ENCODE measurements around the gene CDK12. TPM values are rescaled to one million over a fixed set of nuclear protein-coding genes. Genes with fewer than 3 reads are reported as not detected.

The CDK12 gene
- total RNA-seq, 2 experiments from 2014 or later = 61.4 to 61.9 TPM

DNA sequence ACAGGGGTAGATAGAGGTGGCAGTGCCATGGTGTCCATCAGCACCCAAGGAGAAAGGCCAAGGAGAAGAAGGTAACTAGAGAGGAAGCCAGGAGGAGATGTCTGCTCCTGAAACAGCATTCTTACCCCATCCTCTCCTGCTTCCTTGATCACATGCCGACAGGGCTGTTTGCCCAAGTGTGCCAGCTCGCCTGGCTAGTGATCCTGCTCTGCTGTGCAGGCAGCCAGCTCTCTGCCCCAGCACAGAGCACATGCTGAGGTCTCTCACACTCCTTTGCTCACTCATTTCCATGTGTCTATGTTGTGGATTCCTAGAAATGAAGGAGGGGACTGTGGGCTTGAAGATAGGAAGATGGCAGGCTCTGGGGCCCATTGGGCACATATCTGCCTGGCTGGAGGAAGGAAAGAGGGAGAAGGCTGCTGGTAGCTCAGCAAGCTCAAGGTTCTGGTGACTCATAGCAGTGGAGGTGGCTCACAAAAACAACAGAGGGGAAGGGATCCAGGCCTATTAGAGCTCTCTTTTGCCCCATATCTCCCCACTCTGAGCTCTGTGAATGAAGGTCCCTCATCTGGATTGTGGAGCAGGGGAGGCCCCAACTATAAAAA, 92.2 kb downstream of the CDK12 start:
- no peak overlapping the region for H3K27ac Mint-ChIP-seq
- ChIA-PET CTCF (interaction anchor here (1.3 to 11.8 kb wide), 2 partner anchors 16 to 69 kb away, joined by 3 to 161 read pairs; partner anchors contain the start of gene PPP1R1B), POLR2A (interaction anchor here (0.5 to 1.2 kb wide), 2 partner anchors 17 to 1126 kb away, joined by 3 read pairs; no protein-coding TSS in a partner anchor)
- H3K9me3 Mint-ChIP-seq = no peaks in the 10 kb centered on the region
- no peak overlapping the region for H3K4me3 Mint-ChIP-seq
- no peak for ATAC-seq
- TF ChIP-seq, protein P1, sequence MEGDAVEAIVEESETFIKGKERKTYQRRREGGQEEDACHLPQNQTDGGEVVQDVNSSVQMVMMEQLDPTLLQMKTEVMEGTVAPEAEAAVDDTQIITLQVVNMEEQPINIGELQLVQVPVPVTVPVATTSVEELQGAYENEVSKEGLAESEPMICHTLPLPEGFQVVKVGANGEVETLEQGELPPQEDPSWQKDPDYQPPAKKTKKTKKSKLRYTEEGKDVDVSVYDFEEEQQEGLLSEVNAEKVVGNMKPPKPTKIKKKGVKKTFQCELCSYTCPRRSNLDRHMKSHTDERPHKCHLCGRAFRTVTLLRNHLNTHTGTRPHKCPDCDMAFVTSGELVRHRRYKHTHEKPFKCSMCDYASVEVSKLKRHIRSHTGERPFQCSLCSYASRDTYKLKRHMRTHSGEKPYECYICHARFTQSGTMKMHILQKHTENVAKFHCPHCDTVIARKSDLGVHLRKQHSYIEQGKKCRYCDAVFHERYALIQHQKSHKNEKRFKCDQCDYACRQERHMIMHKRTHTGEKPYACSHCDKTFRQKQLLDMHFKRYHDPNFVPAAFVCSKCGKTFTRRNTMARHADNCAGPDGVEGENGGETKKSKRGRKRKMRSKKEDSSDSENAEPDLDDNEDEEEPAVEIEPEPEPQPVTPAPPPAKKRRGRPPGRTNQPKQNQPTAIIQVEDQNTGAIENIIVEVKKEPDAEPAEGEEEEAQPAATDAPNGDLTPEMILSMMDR (IDR thresholded peaks at IDR 0.05) = no peak
- H3K36me3 Mint-ChIP-seq (ENCODE audit: low read depth) = peaks cover 5% of the 10 kb centered on the region
- intact Hi-C loops (cut with micrococcal nuclease) = no loop called here
- no peak for DNase-seq
- no peaks in the 10 kb centered on the region for H3K27me3 Mint-ChIP-seq
- no peaks in the 10 kb centered on the region for H3K4me1 Mint-ChIP-seq (ENCODE audit: low read depth)

DNA sequence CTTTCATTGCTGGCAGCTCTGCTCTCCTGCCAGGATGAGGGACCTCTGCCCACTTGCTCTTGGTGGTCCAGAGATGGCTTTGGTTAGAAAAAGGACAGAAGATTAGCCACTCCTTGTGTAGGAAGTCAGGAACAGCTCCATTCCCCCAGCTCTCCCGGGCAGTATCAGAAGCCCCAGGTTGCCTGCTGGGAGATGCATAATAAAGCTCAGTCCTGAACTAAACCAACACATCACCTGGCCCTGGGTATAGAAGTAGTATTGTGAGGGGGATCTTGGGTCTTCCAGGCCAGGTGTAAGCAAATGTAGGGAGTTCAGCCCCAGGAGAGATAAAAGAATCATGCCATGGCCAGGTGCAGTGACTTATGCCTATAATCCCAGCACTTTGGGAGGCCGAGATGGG, 94.1 kb downstream of the CDK12 start:
- POLR2A ChIA-PET = interaction anchor here (0.6 to 0.8 kb wide), 2 partner anchors 18 to 29 kb away, joined by 3 read pairs; no protein-coding TSS in a partner anchor
- CTCF ChIA-PET = interaction anchor here (1.6 kb wide), 1 partner anchor 66 kb away, joined by 7 read pairs; no protein-coding TSS in a partner anchor
- no peaks in the 10 kb centered on the region for H3K4me1 Mint-ChIP-seq (ENCODE audit: low read depth)

GRCh38 chr17:39556423-39556822, 95.1 kb downstream of the CDK12 start:
- POLR2A ChIA-PET = interaction anchor here (1.1 kb wide), 1 partner anchor 20 kb away, joined by 3 read pairs; no protein-coding TSS in a partner anchor
- Mint-ChIP-seq H3K27ac (no peak overlapping the region), H3K4me3 (no peak overlapping the region)

More for the DNA sequence above, 94.1 kb downstream of the CDK12 start:
- no peak for DNase-seq
- Mint-ChIP-seq H3K27me3 (no peaks in the 10 kb centered on the region), H3K4me3 (no peak overlapping the region), H3K36me3 (ENCODE audit: low read depth) (peaks cover 8% of the 10 kb centered on the region), H3K27ac (no peak overlapping the region), H3K9me3 (no peaks in the 10 kb centered on the region)
- TF ChIP-seq, protein P1 (IDR thresholded peaks at IDR 0.05) = no peak
- ATAC-seq = no peak
- intact Hi-C loops (cut with micrococcal nuclease) = no loop called here

GRCh38 chr17:39562395-39562794, 101.1 kb downstream of the CDK12 start:
- Mint-ChIP-seq H3K36me3 (ENCODE audit: low read depth) (peaks cover 16% of the 10 kb centered on the region), H3K27ac (no peak overlapping the region), H3K4me1 (ENCODE audit: low read depth) (no peaks in the 10 kb centered on the region), H3K4me3 (no peak overlapping the region), H3K9me3 (no peaks in the 10 kb centered on the region), H3K27me3 (no peaks in the 10 kb centered on the region)
- no peak for DNase-seq
- TF ChIP-seq, protein P1 (IDR thresholded peaks at IDR 0.05) = no peak
- no peak for ATAC-seq
- CTCF ChIA-PET = interaction anchor here (2.3 to 2.5 kb wide), 2 partner anchors 15 kb away, joined by 14 read pairs; no protein-coding TSS in a partner anchor
- POLR2A ChIA-PET = interaction anchor here (1.6 kb wide), 1 partner anchor 167 kb away, joined by 3 read pairs; no protein-coding TSS in a partner anchor
- intact Hi-C loops (cut with micrococcal nuclease) = no loop called here

More at GRCh38 chr17:39556423-39556822, 95.1 kb downstream of the CDK12 start:
- Mint-ChIP-seq H3K4me1 (ENCODE audit: low read depth) (no peaks in the 10 kb centered on the region), H3K9me3 (no peaks in the 10 kb centered on the region), H3K27me3 (no peaks in the 10 kb centered on the region), H3K36me3 (ENCODE audit: low read depth) (peaks cover 8% of the 10 kb centered on the region)
- intact Hi-C loops (cut with micrococcal nuclease) = no loop called here
- CTCF ChIA-PET = interaction anchor here (0.6 to 1.6 kb wide), 6 partner anchors 8 to 97 kb away, joined by 3 to 7 read pairs (median 4); no protein-coding TSS in a partner anchor
- TF ChIP-seq, protein P1 (IDR thresholded peaks at IDR 0.05) = no peak
- DNase-seq (no peak), ATAC-seq (no peak)

DNA sequence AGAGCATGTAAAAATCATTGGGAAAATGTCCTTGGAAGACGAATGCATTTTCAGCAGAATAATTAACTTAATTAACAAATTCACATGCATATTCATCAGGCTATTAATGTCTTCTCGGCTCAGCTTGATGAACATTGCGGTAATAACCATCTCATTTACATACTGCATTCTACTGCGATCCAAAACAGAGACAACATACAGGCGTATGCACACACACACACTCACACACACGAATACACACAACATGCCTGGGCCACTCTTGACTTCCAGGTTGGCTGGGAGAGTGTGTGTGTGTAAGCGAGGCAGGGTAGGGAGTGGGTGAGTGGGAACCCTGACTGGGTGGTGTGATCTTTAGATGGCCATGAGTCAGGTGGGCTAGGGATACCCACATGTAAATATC, 101.7 kb downstream of the CDK12 start:
- Mint-ChIP-seq H3K4me1 (ENCODE audit: low read depth) (no peaks in the 10 kb centered on the region), H3K27ac (no peak overlapping the region), H3K27me3 (no peaks in the 10 kb centered on the region), H3K9me3 (no peaks in the 10 kb centered on the region), H3K4me3 (no peak overlapping the region), H3K36me3 (ENCODE audit: low read depth) (peaks cover 18% of the 10 kb centered on the region)
- POLR2A ChIA-PET = no interaction called here
- TF ChIP-seq, protein P1 (IDR thresholded peaks at IDR 0.05) = no peak
- ATAC-seq (no peak), DNase-seq (no peak)
- CTCF ChIA-PET = interaction anchor here (2.4 to 2.5 kb wide), 2 partner anchors 14 to 15 kb away, joined by 10 to 14 read pairs; no protein-coding TSS in a partner anchor
- intact Hi-C loops (cut with micrococcal nuclease) = no loop called here
